PC-9 (cell line): ENCODE results near the gene CWF19L2.

ENCODE experiments used
- EZH2 ChIP-seq: fragments of 200-600 bp; sonication (generic); IDR thresholded peaks from 2 replicates; pipeline ENCODE4 v1.8.0; 2017; ENCODE audit warnings: antibody characterized with exemption, low read depth
- TF ChIP-seq, protein P1 (sequence below): fragments of 200-600 bp; sonication (generic); conservative IDR thresholded peaks from 2 replicates; pipeline ENCODE4 v1.6.1; 2017; ENCODE audit warnings: mixed run types, antibody characterized with exemption, mild to moderate bottlenecking, moderate library complexity

DNA sequence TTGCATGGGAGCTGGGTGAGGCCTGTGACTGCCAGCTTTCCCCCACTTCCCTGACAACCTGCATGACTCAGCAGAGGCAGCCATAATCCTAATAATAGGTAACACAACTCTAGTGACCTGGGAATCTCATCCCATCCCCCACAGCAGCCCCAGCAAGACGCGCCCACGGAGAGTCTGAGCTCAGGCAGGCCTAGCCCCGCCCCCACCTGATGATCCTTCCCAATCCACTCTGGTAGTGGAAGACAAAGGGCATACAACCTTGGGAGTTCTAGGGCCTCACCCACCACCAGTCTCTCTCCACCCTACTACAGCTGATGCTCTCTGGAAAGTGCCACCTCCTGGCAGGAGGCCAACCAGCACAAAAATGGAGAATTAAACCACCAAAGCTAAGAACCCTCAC, 60.3 kb downstream of the CWF19L2 start:
- TF ChIP-seq, protein P1, sequence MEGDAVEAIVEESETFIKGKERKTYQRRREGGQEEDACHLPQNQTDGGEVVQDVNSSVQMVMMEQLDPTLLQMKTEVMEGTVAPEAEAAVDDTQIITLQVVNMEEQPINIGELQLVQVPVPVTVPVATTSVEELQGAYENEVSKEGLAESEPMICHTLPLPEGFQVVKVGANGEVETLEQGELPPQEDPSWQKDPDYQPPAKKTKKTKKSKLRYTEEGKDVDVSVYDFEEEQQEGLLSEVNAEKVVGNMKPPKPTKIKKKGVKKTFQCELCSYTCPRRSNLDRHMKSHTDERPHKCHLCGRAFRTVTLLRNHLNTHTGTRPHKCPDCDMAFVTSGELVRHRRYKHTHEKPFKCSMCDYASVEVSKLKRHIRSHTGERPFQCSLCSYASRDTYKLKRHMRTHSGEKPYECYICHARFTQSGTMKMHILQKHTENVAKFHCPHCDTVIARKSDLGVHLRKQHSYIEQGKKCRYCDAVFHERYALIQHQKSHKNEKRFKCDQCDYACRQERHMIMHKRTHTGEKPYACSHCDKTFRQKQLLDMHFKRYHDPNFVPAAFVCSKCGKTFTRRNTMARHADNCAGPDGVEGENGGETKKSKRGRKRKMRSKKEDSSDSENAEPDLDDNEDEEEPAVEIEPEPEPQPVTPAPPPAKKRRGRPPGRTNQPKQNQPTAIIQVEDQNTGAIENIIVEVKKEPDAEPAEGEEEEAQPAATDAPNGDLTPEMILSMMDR: no peak
- TF ChIP-seq EZH2: no peak
